Posterior cingulate gyrus (tissue), 11 donors: ENCODE results near the gene FGGY.
"Not testable (repeated sequence)": the region's sequence is repeated elsewhere in the genome, so short reads cannot be mapped to it uniquely, and the experiment has no call there.

Experiments used
- DNase-seq, 10 donors: peaks; one replicate each; pipeline versions ENCODE4 v3.0.0 to v3.0.0-alpha.2; 2020 to 2021; ENCODE audit warnings: mixed read lengths in 3 of 10
- intact Hi-C: fragments of 100-400 bp; cut with DNase I; formaldehyde crosslinking; loops from one replicate; pipeline ENCODE4 v1.15.1; 2023

FGGY gene

DNA sequence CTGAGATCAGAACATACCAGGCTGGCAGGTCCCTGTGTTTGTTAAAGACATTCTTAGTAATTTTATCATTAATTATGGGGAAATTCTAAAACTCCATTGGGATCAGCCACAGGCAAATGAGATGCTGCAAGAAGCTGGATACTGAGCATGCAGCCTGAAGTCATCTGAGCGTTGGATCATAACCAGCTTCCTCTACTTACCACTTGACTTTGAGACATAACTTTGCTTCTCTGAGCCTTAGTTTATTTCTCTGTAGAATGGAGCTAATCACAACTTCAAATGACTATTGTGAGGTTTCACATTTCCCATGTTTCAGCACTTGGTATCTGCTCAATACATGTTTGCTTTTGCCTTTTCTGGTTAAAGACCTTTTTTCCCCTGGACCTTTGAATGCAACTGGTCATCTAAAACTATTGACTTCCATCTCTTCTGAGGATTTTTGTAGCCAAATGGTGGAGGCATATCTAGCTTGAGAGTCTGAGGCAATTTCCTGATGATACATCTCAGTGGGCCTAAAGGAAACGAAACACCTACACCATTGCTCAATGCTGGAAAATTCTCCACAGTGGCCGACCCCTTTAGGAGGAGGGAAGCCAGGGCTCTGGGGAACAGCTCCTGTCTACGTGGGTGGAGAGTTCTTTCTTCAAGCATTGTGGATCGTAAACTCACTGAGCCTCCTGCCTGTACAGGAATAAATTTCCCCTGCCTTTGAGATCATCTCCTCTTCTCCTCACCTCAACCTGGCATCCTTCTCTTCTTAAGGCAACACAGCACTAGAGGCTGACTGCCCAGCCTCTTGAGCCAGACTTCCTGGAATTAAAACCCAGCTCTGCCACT, 408.8 kb downstream of the FGGY start:
- intact Hi-C loops: loop anchor here (10.0 kb wide), 1 partner anchor 49 kb away; no protein-coding TSS in a partner anchor
- no peak for DNase-seq

- DNase-seq: no peak
- intact Hi-C loops: loop anchor here (10.0 kb wide), 1 partner anchor 49 kb away; no protein-coding TSS in a partner anchor
These were observed 409.4 kb downstream of the FGGY start for GRCh38 chr1:59706303-59706599.

DNA sequence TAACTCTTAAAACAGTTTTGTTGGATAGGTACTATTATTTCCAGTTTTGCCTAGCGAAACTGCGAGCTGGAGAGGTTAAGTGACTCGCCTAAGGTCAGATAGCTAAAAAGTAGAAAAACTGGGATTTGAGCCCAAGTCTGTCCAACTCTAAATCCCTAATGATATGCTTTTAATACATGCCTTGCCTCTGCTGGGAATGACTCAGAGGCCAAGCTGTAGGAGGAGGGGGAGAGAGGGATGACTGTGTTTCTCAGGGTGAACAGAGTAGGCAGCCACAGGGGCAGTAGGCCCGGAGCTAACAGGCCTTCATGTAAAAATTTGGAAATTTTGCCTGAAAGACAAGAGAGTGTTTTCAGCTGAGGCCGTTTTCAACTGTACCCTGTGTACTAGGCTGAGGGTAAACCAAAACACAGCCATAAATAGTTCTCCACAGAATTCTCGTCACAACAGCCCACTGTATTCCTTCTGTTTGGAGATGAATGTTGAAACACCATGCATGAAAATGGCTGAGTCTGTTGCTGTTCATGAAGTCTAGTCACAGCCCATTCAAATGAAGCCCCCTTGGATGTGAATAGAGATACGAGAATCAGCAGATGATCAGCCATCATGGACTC, 410.4 kb downstream of the FGGY start:
- intact Hi-C loops: loop anchor here (10.0 kb wide), 1 partner anchor 48 kb away; no protein-coding TSS in a partner anchor
- peak in 1 of 10 donors; percentile 14 for DNase-seq

DNA sequence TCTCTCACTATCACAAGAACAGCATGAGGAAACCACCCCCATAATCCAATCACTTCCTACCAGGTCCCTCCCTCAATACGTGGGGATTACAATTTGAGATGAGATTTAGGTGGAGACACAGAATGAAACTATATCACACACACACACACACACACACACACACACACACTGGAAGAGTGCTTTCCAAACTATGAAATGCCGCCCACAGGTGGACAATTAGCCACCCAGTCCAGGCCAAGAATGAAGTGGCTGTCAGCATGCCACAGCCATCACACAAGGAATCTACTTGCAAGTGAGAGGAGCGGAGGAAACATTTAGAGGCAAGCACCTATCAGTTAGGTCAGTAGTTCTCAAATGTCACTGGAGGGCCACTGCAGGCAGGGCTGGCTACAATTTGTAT, 412.4 kb downstream of the FGGY start:
- DNase-seq: no peak
- intact Hi-C loops: loop anchor here (10.0 kb wide), 1 partner anchor 45 kb away; no protein-coding TSS in a partner anchor

GRCh38 chr1:59710920-59711319, 414.0 kb downstream of the FGGY start:
- intact Hi-C loops, DNase-seq: not testable (repeated sequence)

DNA sequence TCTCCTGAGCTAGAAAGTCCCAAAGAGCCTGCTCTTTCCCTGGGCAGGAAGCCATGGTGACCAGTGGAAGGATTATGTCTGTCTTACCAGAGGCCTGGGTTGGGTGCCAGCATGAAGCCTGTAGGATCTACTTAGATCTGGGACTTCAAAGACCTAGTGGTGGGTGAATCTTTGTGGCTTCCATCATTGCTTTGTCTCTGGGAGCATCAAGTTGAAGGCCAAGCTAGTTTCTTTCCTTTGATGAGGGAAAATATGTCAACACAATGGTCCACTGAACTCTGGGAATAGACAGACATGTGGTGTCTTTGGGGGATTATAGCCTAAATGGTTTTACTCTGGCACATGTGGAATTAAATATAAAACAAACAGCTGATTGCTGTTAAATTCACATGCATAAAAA, 417.3 kb downstream of the FGGY start:
- intact Hi-C loops: no loop called here
- DNase-seq: no peak

- no peak for DNase-seq
- intact Hi-C loops: no loop called here
These were observed 418.1 kb downstream of the FGGY start for GRCh38 chr1:59714966-59715365.

DNA sequence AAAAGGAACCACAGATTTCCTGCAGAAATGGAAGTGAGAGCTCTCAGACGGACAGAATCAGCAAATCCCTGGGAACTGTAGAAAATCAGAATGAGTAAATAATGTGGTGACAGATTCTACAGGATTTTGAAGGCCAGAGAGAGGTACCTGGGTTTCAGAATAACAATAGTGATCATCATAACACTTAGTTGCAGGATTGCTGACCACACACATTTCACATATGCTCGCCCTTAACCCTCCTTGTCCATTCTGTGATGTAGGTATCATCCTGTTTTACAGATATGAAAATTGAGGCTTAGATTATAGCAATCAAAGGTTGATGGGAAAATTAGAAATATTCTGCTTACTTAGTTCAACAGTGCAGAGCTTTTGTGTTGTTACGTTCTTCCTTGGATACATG, 419.9 kb downstream of the FGGY start:
- no peak for DNase-seq
- intact Hi-C loops: no loop called here

DNA sequence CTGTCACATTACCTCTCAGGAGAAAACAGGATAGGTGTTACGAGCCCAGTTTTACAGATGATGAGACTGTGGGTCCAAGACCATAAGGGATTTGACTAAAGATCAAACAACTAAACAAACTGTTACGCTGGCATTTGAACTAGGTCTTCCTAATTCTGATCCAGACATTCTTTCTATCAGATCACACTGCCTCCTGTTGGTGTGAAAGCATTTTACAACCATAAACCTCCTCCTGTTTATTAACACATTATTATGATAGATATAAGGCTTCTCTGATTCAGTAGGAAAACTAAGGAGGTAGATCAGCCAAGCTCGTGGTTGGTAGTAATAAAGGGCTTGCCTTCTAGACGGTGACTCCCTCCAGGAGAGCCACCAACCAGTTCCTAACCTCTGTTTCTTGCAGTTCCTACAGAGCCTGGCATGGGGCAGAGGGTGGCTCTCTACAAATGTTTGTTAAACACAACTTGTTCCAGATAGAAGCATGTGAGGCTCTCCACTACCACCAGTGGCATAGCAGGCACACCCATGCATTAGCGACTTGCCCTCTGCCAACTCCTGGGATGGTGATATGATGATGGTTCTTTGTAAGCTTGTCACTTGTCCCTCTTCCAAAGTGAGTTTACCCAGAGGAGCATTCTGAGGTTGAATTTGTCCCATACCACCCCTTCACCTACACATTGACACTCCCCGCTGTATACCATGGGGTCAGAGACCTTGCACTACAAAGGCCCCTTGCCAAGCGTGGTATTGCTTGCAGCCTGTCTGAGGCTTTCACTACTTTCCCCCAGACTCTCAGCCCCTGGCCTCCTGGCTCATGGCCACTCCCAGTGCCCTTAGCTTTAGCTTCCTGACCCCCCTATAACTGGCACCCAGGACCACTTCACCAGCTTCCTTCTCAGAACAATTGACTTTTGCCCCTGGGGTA, 421.4 kb downstream of the FGGY start:
- intact Hi-C loops: no loop called here
- DNase-seq: no peak

DNA sequence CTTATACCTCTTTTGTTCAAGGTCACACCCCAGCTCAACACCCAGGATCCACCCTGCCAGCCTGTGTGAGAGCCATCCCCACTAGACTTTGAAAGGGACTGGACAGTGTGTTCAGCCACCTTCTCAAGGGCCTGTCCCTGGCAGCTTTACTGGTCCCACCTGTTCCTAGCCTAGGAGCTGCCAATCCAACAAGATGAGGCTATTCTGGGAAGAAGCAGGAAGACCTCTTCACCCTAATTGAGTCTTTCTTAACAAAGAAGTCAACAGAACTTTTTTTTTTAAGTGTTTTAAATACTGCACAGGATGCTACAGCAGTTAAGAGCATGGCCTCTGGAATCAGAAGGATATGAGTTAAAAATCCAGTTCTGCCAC, 422.1 kb downstream of the FGGY start:
- DNase-seq: no peak
- intact Hi-C loops: no loop called here

DNA sequence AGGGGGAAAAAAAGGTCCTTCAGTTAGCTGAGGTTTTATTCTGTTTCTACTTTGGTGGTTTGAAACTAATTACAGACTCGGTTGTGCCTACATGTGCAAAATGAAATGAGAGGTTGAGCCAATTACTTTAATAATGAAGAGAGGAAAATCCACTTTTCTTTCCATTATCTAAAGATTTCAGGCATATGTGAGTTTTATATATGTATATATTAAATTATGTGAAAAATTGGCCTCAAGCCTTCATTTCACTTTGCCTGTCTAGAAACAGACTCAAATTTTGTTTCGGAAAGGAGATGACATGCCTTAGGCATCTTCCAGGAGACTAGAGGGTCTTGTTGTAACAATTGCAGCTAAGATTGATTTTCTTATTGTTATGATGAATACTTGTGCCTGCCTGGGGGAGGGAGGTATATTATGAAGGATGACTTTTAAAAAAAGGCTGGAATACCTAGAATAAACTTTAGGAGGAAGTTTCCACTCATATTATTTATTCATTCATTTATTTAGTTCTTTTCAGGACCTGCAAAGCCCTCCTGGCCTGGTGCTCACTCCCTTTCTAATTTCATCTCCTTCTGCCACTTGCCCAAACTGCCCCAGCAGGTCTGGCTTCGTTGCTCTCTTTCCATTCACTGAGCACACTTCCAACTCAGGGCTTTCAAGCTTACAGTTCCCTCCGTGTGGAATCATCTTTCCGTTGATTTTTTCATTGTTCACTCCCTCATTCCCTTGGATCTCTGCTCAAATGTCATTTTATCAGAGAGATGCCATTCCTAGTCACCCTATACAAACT, 423.6 kb downstream of the FGGY start:
- DNase-seq: no peak
- intact Hi-C loops: no loop called here

- intact Hi-C loops: loop anchor here (10.0 kb wide), 1 partner anchor 66 kb away; no protein-coding TSS in a partner anchor
- DNase-seq: no peak
These were observed 433.4 kb downstream of the FGGY start for GRCh38 chr1:59730302-59730701.

GRCh38 chr1:59730759-59731478, 434.0 kb downstream of the FGGY start:
- intact Hi-C loops: loop anchor here (10.0 kb wide), 1 partner anchor 66 kb away; no protein-coding TSS in a partner anchor
- peak in 5 of 10 donors; percentile 32 to 84 (median 53) for DNase-seq

DNA sequence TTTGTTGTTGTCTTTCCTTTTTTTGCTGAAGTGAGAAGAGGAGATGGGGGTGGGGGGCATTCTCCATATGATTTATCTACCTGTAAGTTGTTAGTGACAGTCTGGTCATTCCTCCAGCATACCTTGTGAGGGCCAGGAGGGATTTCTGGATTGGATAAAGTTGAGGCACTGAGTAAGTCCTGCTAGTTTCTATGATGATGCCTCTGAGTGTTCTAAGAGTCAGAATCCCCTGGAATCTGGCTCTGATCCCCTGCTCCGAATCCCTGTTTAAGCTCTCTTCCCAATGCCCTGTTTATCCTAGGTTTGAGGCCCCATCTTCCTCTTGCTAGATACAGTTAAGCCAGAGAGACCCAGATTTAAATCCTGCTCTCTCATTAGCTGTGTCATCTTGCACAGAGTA, 434.7 kb downstream of the FGGY start:
- DNase-seq: no peak
- intact Hi-C loops: loop anchor here (10.0 kb wide), 1 partner anchor 67 kb away; no protein-coding TSS in a partner anchor

- DNase-seq: no peak
- intact Hi-C loops: loop anchor here (10.0 kb wide), 1 partner anchor 68 kb away; no protein-coding TSS in a partner anchor
These were observed 435.5 kb downstream of the FGGY start for GRCh38 chr1:59732214-59732955.

- intact Hi-C loops: loop anchor here (10.0 kb wide), 1 partner anchor 69 kb away; no protein-coding TSS in a partner anchor
- DNase-seq: no peak
These were observed 436.7 kb downstream of the FGGY start for GRCh38 chr1:59733443-59734141.

- DNase-seq: not testable (repeated sequence)
- intact Hi-C loops: loop anchor here (10.0 kb wide), 1 partner anchor 71 kb away; no protein-coding TSS in a partner anchor
These were observed 439.0 kb downstream of the FGGY start for GRCh38 chr1:59735927-59736326.

DNA sequence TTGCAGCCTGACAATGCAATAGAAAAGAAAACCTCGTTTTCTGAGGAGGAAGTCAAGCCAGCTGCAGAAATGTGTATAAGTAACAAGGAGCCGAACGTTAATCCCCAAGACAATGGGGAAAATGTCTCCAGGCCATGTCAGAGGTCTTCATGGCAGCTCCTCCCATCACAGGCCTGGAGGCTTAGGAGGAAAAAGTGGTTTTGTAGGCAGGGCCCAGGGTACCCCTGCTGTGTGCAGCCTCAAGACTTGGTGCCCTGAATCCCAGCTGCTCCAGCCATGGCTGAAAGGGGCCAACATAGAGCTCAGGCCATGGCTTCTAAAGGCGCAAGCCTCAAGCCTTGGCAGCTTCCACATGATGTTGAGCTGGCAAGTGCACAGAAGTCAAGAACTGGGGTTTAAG, 439.9 kb downstream of the FGGY start:
- no peak for DNase-seq
- intact Hi-C loops: loop anchor here (10.0 kb wide), 1 partner anchor 72 kb away; no protein-coding TSS in a partner anchor
